HG03520 (cell line): Measurements from ENCODE around the gene HEATR5B.

Experiments used
- ATAC-seq: cut with Tn5 transposase; IDR thresholded peaks from one replicate; pipeline ENCODE4 v1.9.1; 2021; ENCODE audit warnings: mild to moderate bottlenecking, moderate library complexity; ENCODE audit not compliant: unreplicated experiment

HEATR5B gene

GRCh38 chr2:37083873-37084794 lies at the start of gene HEATR5B, which contains the start of gene GPATCH11:
TSS of gene HEATR5B (minus strand) at chr2:37084372. CDS start at chr2:37083414, 958 bp downstream.
TSS of gene GPATCH11 (plus strand) at chr2:37084518. CDS start at chr2:37088382, 3,864 bp downstream.
- ATAC-seq, result peak; percentile 76

- no peak for ATAC-seq
Observed at GRCh38 chr2:37132914-37133313, 48.7 kb upstream of the HEATR5B start.

GRCh38 chr2:37125416-37125815 lies 41.2 kb upstream of the HEATR5B start:
- ATAC-seq, result no peak

- no peak for ATAC-seq
Observed at GRCh38 chr2:37119157-37119556, 35.0 kb upstream of the HEATR5B start.

GRCh38 chr2:37117566-37117965 lies 33.4 kb upstream of the HEATR5B start:
- ATAC-seq, result no peak

GRCh38 chr2:37111958-37112357 lies 27.8 kb upstream of the HEATR5B start:
- no peak for ATAC-seq

- no peak for ATAC-seq
Observed at GRCh38 chr2:37110306-37111212, 26.4 kb upstream of the HEATR5B start.

GRCh38 chr2:37109523-37109922 lies 25.4 kb upstream of the HEATR5B start:
- no peak for ATAC-seq

GRCh38 chr2:37105150-37105549 lies 21.0 kb upstream of the HEATR5B start:
- ATAC-seq, result no peak

GRCh38 chr2:37104178-37104577 lies 20.0 kb upstream of the HEATR5B start:
- ATAC-seq, result no peak

GRCh38 chr2:37102588-37102987 lies 18.4 kb upstream of the HEATR5B start:
- no peak for ATAC-seq

- no peak for ATAC-seq
Observed at GRCh38 chr2:37100054-37100453, 15.9 kb upstream of the HEATR5B start.

GRCh38 chr2:37098416-37099118 lies 14.4 kb upstream of the HEATR5B start:
- no peak for ATAC-seq

- no peak for ATAC-seq
Observed at GRCh38 chr2:37096568-37096967, 12.4 kb upstream of the HEATR5B start.

GRCh38 chr2:37091873-37092272 lies 7.7 kb upstream of the HEATR5B start:
- peak; percentile 52 for ATAC-seq

GRCh38 chr2:37090019-37090477 lies 5.9 kb upstream of the HEATR5B start:
- peak; percentile 78 for ATAC-seq

- ATAC-seq, result no peak
Observed at GRCh38 chr2:37085731-37086147, 1.6 kb upstream of the HEATR5B start.

GRCh38 chr2:37084797-37085196 lies 625 bp upstream of the HEATR5B start:
- ATAC-seq, result no peak

GRCh38 chr2:37080689-37081088 lies 3.5 kb downstream of the HEATR5B start:
- no peak for ATAC-seq

GRCh38 chr2:37080266-37080665 lies 3.9 kb downstream of the HEATR5B start:
- no peak for ATAC-seq

GRCh38 chr2:37070931-37071330 lies 13.2 kb downstream of the HEATR5B start:
- no peak for ATAC-seq
